Measurements from ENCODE around the gene CDK3.

CDK3 gene

DNA sequence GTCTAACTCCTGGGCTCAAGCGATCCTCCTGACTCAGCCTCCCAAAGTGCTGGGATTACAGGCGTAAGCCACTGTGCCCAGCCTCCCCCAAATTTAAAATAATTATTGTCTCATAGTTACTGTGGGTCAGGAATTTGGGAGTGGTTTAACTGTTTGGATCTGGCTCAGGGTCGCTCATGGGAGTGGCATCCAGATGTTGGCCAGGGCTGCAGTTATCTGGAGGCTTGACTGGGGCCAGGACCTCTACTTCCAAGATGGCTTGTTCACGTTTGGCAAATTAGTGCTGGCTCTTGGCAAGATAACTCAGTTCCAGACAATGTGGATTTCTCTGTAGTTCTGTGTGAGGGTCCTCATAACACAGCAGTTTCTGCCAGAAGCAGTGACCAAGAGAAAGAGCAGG lies 13.6 kb upstream of the CDK3 start:
- intact Hi-C loops (cut with DNase I; ENCODE audit: low total_unique reads) = no loop called here
- H3K27ac ChIP-seq = no peak overlapping the region
- H3K27me3 ChIP-seq = no peaks in the 10 kb centered on the region
- peaks cover 0 to 20% (median 12%) of the 10 kb centered on the region in 3 donors for H3K36me3 ChIP-seq
- TF ChIP-seq, protein P1, sequence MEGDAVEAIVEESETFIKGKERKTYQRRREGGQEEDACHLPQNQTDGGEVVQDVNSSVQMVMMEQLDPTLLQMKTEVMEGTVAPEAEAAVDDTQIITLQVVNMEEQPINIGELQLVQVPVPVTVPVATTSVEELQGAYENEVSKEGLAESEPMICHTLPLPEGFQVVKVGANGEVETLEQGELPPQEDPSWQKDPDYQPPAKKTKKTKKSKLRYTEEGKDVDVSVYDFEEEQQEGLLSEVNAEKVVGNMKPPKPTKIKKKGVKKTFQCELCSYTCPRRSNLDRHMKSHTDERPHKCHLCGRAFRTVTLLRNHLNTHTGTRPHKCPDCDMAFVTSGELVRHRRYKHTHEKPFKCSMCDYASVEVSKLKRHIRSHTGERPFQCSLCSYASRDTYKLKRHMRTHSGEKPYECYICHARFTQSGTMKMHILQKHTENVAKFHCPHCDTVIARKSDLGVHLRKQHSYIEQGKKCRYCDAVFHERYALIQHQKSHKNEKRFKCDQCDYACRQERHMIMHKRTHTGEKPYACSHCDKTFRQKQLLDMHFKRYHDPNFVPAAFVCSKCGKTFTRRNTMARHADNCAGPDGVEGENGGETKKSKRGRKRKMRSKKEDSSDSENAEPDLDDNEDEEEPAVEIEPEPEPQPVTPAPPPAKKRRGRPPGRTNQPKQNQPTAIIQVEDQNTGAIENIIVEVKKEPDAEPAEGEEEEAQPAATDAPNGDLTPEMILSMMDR (IDR thresholded peaks at IDR 0.05) = no peak
- no peaks in the 10 kb centered on the region for H3K9me3 ChIP-seq
- DNase-seq = peak in 1 of 2 donors; percentile 49
- no peak overlapping the region for H3K4me3 ChIP-seq
- no peaks in the 10 kb centered on the region for H3K4me1 ChIP-seq

DNA sequence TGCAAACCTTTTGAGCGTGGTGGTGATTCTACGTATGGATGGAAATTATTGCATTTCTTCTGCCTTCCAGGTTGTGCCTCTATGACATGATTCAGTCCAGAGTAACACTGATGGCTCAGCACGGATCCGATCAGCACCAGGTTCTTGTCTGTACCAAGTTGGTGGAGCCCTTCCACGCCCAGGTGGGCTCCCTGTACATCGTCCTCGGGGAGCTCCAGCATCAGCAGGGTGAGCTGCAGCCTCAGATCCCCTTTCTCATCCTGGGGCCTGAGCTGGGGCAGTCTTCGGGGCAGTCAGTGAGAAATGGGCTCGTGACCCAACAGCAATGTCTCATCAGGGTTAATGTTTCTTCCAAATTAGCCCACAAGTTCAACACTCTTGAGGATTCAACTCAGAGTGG lies 9.3 kb upstream of the CDK3 start:
- intact Hi-C loops (cut with DNase I; ENCODE audit: low total_unique reads) = no loop called here
- Histone ChIP-seq H3K4me3 (no peak overlapping the region), H3K4me1 (no peaks in the 10 kb centered on the region), H3K27me3 (no peaks in the 10 kb centered on the region), H3K36me3 (peaks cover 0 to 56% (median 23%) of the 10 kb centered on the region in 3 donors), H3K27ac (no peak overlapping the region), H3K9me3 (no peaks in the 10 kb centered on the region)
- no peak for DNase-seq
- TF ChIP-seq, protein P1 (IDR thresholded peaks at IDR 0.05) = no peak

DNA sequence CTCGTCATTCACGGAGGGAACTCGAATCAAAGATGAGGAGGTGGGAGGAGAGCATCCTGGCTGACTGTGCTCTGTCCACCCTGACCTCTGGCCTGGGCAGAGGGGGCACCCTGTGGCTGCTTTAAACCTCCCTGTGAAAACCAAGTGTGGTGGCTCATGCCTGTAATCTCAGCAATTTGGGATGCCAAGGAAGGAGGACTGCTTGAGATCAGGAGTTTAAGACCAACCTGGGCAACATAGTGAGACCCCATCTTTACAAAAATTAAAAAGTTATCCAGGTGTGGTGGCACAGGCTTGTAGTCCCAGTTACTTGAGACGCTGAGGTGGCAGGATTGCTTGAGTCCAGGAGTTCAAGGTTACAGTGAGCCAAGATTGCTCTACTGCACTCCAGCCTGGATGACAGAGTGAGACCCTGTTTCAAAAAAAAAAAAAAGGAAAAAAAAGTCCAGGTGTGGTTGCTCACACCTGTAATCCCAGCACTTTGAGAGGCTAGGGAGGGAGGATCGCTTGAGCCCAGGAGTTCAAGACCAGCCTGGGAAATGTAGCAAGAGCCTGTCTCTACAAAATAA lies 5.8 kb upstream of the CDK3 start:
- TF ChIP-seq, protein P1 (IDR thresholded peaks at IDR 0.05) = no peak
- Histone ChIP-seq H3K27ac (no peak overlapping the region), H3K4me1 (peaks cover 0 to 4% (median 0%) of the 10 kb centered on the region in 4 donors), H3K27me3 (no peaks in the 10 kb centered on the region), H3K4me3 (no peak overlapping the region), H3K9me3 (no peaks in the 10 kb centered on the region), H3K36me3 (peaks cover 0 to 52% (median 18%) of the 10 kb centered on the region in 3 donors)
- DNase-seq = no peak
- intact Hi-C loops (cut with DNase I; ENCODE audit: low total_unique reads) = no loop called here

DNA sequence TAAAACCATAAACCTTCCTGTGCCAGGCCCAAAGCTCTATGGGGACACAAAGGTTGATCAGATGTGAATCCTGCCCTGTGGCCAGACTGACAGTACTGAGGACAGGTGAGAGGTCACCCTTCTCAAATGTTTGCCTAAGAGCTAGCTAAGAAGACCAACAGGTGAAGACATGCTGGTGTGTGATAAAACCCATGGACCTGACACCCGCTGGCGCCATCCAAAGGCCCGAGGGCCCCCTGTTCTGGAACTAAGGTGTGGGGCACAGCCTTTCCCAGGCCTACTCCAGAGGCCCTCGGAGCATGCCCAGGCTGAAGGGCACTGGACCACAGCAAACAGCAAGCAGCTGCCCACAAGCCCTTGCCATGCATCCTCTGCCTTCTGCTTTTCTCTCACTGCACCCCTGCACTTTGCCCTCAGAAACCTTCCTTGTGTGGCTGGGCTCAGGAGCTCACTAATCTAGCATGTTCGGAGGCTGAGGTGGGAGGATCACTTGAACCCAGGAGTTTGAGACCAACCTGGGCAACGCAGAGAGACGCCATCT lies 5.2 kb upstream of the CDK3 start:
- intact Hi-C loops (cut with DNase I; ENCODE audit: low total_unique reads) = no loop called here
- H3K9me3 ChIP-seq = no peaks in the 10 kb centered on the region
- H3K27ac ChIP-seq = no peak overlapping the region
- no peaks in the 10 kb centered on the region for H3K27me3 ChIP-seq
- TF ChIP-seq, protein P1 (IDR thresholded peaks at IDR 0.05) = no peak
- peaks cover 0 to 56% (median 23%) of the 10 kb centered on the region in 3 donors for H3K36me3 ChIP-seq
- peaks cover 0 to 7% (median 0%) of the 10 kb centered on the region in 4 donors for H3K4me1 ChIP-seq
- peak in 1 of 2 donors; percentile 45 for DNase-seq
- no peak overlapping the region for H3K4me3 ChIP-seq

DNA sequence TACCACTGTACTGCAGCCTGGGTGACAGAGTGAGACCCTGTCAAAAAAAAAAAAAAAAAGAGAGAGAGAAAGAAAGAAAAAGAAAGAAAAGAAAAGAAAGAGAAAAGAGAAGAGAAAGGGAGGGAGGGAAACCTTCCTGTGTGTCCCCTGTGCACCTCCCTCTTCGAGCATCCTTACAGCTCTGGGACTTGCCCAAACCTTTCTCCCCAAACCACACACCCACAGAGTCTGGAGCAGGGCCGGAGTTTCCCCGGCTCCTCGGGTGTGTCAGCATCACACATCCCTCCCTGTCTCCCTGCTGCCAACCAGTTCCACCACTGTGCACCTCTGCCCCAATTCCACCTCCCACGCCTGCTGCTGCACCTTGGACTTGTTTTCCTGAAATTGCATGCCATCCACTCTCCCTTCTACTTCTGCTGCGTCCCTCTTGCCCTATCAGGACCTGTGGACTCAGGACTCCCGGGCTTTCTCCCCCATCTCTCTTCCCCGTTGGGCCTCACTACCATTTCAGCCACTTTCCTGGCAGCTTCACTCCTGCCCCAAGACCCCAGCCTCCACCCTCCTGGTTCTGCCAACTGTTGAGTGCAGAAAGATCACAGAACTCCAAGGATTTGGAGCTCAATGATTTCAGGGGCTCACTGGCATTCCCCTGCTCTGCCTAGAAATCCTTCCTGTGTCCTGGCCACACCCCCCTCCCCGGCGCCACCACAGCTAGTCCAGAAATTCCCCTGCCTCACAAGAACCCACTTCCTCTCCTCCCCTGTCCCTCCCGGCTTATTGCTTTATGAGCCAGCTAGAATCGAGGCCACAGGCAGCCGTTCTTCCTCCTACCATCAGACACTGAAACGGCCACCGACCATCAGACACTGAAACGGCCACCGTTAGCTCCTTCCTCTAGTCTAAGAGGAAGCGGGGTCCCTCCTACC lies 3.7 kb upstream of the CDK3 start:
- Histone ChIP-seq H3K9me3 (no peaks in the 10 kb centered on the region), H3K4me1 (peaks cover 0 to 8% (median 0%) of the 10 kb centered on the region in 4 donors), H3K36me3 (peaks cover 0 to 60% (median 16%) of the 10 kb centered on the region in 3 donors), H3K27me3 (no peaks in the 10 kb centered on the region), H3K4me3 (no peak overlapping the region), H3K27ac (no peak overlapping the region)
- peak in 1 of 2 donors; percentile 63 for DNase-seq
- intact Hi-C loops (cut with DNase I; ENCODE audit: low total_unique reads) = no loop called here
- TF ChIP-seq, protein P1 (IDR thresholded peaks at IDR 0.05) = no peak
